ENCODE results near the gene ZNF362.

ZNF362 gene

GRCh38 chr1:33256471-33257206, at the start of gene ZNF362:
ZNF362 (plus strand) TSS chr1:33256492; CDS start chr1:33270575, 14,083 bp downstream.
- DNase-seq (ENCODE audit: low read depth), result peak; percentile 71
- peak within 1 kb of the TSS; percentile 75 for H3K4me3 ChIP-seq (ENCODE audit: control insufficient read depth, low read depth, low read length)
- no peak for TF ChIP-seq CTCF (conservative IDR thresholded peaks at IDR 0.05; ENCODE audit: control insufficient read depth, insufficient read depth, low read depth, low read length)

- no peak for TF ChIP-seq CTCF (conservative IDR thresholded peaks at IDR 0.05; ENCODE audit: control insufficient read depth, insufficient read depth, low read depth, low read length)
- no peak for DNase-seq (ENCODE audit: low read depth)
- H3K4me3 ChIP-seq (ENCODE audit: control insufficient read depth, low read depth, low read length), result no peak overlapping the region
Observed at GRCh38 chr1:33211972-33212371, 44.3 kb upstream of the ZNF362 start.

- DNase-seq (ENCODE audit: low read depth), result no peak
- H3K4me3 ChIP-seq (ENCODE audit: control insufficient read depth, low read depth, low read length), result no peak overlapping the region
- TF ChIP-seq CTCF (conservative IDR thresholded peaks at IDR 0.05; ENCODE audit: control insufficient read depth, insufficient read depth, low read depth, low read length), result no peak
Observed at GRCh38 chr1:33219886-33220661, 36.2 kb upstream of the ZNF362 start.

- TF ChIP-seq CTCF (conservative IDR thresholded peaks at IDR 0.05; ENCODE audit: control insufficient read depth, insufficient read depth, low read depth, low read length), result no peak
- no peak overlapping the region for H3K4me3 ChIP-seq (ENCODE audit: control insufficient read depth, low read depth, low read length)
- DNase-seq (ENCODE audit: low read depth), result no peak
Observed at GRCh38 chr1:33220676-33221384, 35.5 kb upstream of the ZNF362 start.

GRCh38 chr1:33221385-33221758, 34.9 kb upstream of the ZNF362 start:
- DNase-seq (ENCODE audit: low read depth), result peak; percentile 28
- TF ChIP-seq CTCF (conservative IDR thresholded peaks at IDR 0.05; ENCODE audit: control insufficient read depth, insufficient read depth, low read depth, low read length), result no peak
- no peak overlapping the region for H3K4me3 ChIP-seq (ENCODE audit: control insufficient read depth, low read depth, low read length)

GRCh38 chr1:33222381-33222780, 33.9 kb upstream of the ZNF362 start:
- no peak for DNase-seq (ENCODE audit: low read depth)
- TF ChIP-seq CTCF (conservative IDR thresholded peaks at IDR 0.05; ENCODE audit: control insufficient read depth, insufficient read depth, low read depth, low read length), result no peak
- H3K4me3 ChIP-seq (ENCODE audit: control insufficient read depth, low read depth, low read length), result no peak overlapping the region

Data from fibroblast of mammary gland (primary cell).